NCI-H524 (cell line): ENCODE data around the gene HAUS3.

Experiments
- DNase-seq, 2 experiments: peaks; one replicate each; lab custom pipeline; 2025; lab: John Stamatoyannopoulos, UW

HAUS3 gene

GRCh38 chr4:2263926-2264321 is 22.0 kb upstream of the HAUS3 start:
- no peak for DNase-seq

GRCh38 chr4:2262944-2263250 is 21.0 kb upstream of the HAUS3 start:
- DNase-seq = no peak

GRCh38 chr4:2262145-2262943 is 20.4 kb upstream of the HAUS3 start:
- DNase-seq = peak; percentile 98 to 99

GRCh38 chr4:2261853-2262144 is 19.9 kb upstream of the HAUS3 start, which contains the start of gene MXD4:
MXD4 (minus strand) TSS chr4:2262109; CDS start chr4:2261980, 129 bp downstream.
- DNase-seq = no peak

GRCh38 chr4:2261110-2261852 is 19.4 kb upstream of the HAUS3 start:
- peak in 1 of 2 experiments; percentile 32 for DNase-seq

GRCh38 chr4:2260344-2261109 is 18.6 kb upstream of the HAUS3 start:
- DNase-seq = no peak

- DNase-seq = no peak
These were observed 17.8 kb upstream of the HAUS3 start for GRCh38 chr4:2259541-2260343.

GRCh38 chr4:2259036-2259540 is 17.2 kb upstream of the HAUS3 start:
- DNase-seq = no peak

- no peak for DNase-seq
These were observed 16.4 kb upstream of the HAUS3 start for GRCh38 chr4:2258091-2259035.

GRCh38 chr4:2257361-2258081 is 15.6 kb upstream of the HAUS3 start:
- DNase-seq = no peak

- no peak for DNase-seq
These were observed 14.9 kb upstream of the HAUS3 start for GRCh38 chr4:2256781-2257191.

GRCh38 chr4:2256156-2256731 is 14.3 kb upstream of the HAUS3 start:
- no peak for DNase-seq

- no peak for DNase-seq
These were observed 13.7 kb upstream of the HAUS3 start for GRCh38 chr4:2255501-2256155.

- DNase-seq = no peak
These were observed 13.0 kb upstream of the HAUS3 start for GRCh38 chr4:2254665-2255500.

GRCh38 chr4:2253160-2254084 is 11.5 kb upstream of the HAUS3 start:
- no peak for DNase-seq

- DNase-seq = no peak
These were observed 10.7 kb upstream of the HAUS3 start for GRCh38 chr4:2252530-2253091.
